Body of pancreas (tissue), 4 donors: ENCODE measurements around the gene C2orf42. TPM values are rescaled to one million over a fixed set of nuclear protein-coding genes. Genes with fewer than 3 reads are reported as not detected.

Experiments
- ATAC-seq: fragments of 150-250 bp; one replicate; pipeline ENCODE4 v1.9.1; 2016
- DNase-seq, 4 donors: peaks; one replicate each; pipeline ENCODE4 v3.0.0-alpha.2; 2019
- H3K27ac ChIP-seq, 4 donors: fragments of 200-600 bp; sonication (generic); 1 replicate in 3 of 4; 2 replicates in 1 of 4; pipeline versions ENCODE4 v1.5.1 to v1.6.1; 2016 to 2019; ENCODE audit warnings: mild to moderate bottlenecking in 1 of 4, mixed read lengths in 1 of 4, moderate library complexity in 1 of 4
- H3K27me3 ChIP-seq, 2 donors: fragments of 200-600 bp; sonication (generic); one replicate each; pipeline ENCODE4 v1.6.0; 2016; ENCODE audit warnings: mild to moderate bottlenecking in 1 of 2
- H3K36me3 ChIP-seq, 2 donors: fragments of 200-600 bp; sonication (generic); replicated peaks in 1 of 2; 2 replicates each; pipeline ENCODE4 v1.5.1; 2016; ENCODE audit warnings: low read depth in 2 of 2; ENCODE audit not compliant: insufficient read depth in 1 of 2
- H3K4me1 ChIP-seq: fragments of 200-600 bp; sonication (generic); one replicate; pipeline ENCODE4 v1.6.0; 2016
- H3K4me3 ChIP-seq, 2 donors: fragments of 200-600 bp; sonication (generic); 1 replicate in 1 of 2; 2 replicates in 1 of 2; pipeline ENCODE4 v1.5.1; 2016 to 2019
- H3K9me3 ChIP-seq, 3 donors: fragments of 200-600 bp; sonication (generic); 1 replicate in 2 of 3; 2 replicates in 1 of 3; pipeline ENCODE4 v1.5.1; 2016
- CTCF ChIP-seq, 7 experiments: fragments of 450-650 bp in 4 of 7; fragments of 200-600 bp in 3 of 7; sonication (generic) in 3 of 7; IDR thresholded peaks; one replicate each; pipeline ENCODE4 v1.5.1; 2016 to 2019; ENCODE audit warnings: antibody characterized with exemption in 7 of 7
- POLR2A ChIP-seq, 3 donors: fragments of 450-650 bp; IDR thresholded peaks; one replicate each; pipeline ENCODE4 v1.6.1; 2016; ENCODE audit warnings: antibody characterized with exemption in 3 of 3, mild to moderate bottlenecking in 2 of 3
- WGBS, 2 donors: methylation state at CpG; one replicate each; pipeline ENCODE4 v1.1.5; 2017; 5-methylcytosine and 5-hydroxymethylcytosine counted together
- intact Hi-C: fragments of 100-400 bp; cut with DNase I; formaldehyde crosslinking; loops from one replicate; pipeline ENCODE4 v1.15.1; 2023
- total RNA-seq, 2 donors: library from RNA; depleted of rRNA; stranded (reverse); fragments of >200 nt; gene quantifications; one replicate each; pipeline ENCODE4 v1.1.0, GENCODE V29; 2016

The C2orf42 gene
- total RNA-seq, 2 donors from 2014 or later = 6.3 to 7.0 TPM

DNA sequence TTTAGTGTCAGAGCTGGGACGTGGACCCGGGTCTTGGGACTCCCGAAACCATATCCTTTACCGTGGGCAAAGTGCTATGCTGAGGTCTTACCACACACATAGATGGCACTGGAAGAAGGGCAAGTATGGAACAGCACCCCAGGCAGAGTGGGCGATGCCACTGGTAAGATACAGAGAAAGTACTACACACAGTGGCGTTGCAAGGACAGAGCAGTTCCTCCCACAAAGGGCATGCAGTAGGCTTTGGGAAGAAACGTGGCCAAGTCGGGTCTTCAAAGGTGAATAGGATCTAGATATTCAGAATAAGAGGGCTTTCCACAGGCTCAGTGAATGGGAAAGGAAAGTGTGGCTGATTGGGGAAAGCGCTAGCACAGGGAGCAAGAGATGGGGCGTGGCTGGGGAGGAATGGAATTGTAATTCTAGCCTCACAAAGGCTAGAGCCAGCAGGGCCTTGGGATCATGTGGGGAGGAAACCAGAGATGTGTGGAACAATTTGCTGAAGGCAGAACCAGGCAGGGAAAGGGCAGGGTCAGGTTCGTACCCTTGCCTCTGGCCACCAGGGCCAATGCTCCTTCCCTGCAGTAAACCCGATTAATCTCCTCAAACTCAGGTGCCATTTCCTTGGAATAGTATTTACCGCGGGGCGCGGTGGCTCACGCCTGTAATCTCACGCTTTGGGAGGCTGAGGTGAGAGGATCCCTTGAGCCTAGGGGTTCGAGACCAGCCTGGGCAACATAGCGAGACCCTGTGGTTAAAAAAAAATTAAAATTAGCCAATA lies 67.6 kb downstream of the C2orf42 start:
- H3K27ac ChIP-seq = peak overlapping the region; percentile 93 to 100 (median 100)
- intact Hi-C loops = no loop called here
- WGBS, 2 donors = 44 to 48% methylated on average over 13 to 20 of the region's 20 CpGs
- peaks cover 23% of the 10 kb centered on the region for H3K4me1 ChIP-seq
- ATAC-seq = peak; percentile 54
- no peak overlapping the region for H3K4me3 ChIP-seq
- no peaks in the 10 kb centered on the region for H3K36me3 ChIP-seq
- no peaks in the 10 kb centered on the region for H3K27me3 ChIP-seq
- peak; percentile 71 to 82 (median 80) for DNase-seq
- TF ChIP-seq POLR2A (IDR thresholded peaks at IDR 0.05) (peak; percentile 37 to 55 (median 47)), CTCF (IDR thresholded peaks at IDR 0.05) (no peak)
- no peaks in the 10 kb centered on the region for H3K9me3 ChIP-seq

GRCh38 chr2:70122470-70122869 lies 68.3 kb downstream of the C2orf42 start:
- Histone ChIP-seq H3K27me3 (no peaks in the 10 kb centered on the region), H3K36me3 (no peaks in the 10 kb centered on the region), H3K27ac (peak overlapping the region in 2 of 4 donors; percentile 99 to 100), H3K9me3 (no peaks in the 10 kb centered on the region), H3K4me1 (peaks cover 23% of the 10 kb centered on the region), H3K4me3 (no peak overlapping the region)
- no peak for DNase-seq
- intact Hi-C loops = no loop called here
- no peak for ATAC-seq
- WGBS, 2 donors = 89 to 90% methylated on average over 4 of the region's 4 CpGs
- TF ChIP-seq POLR2A (IDR thresholded peaks at IDR 0.05) = no peak
- TF ChIP-seq CTCF (IDR thresholded peaks at IDR 0.05) = no peak

GRCh38 chr2:70121627-70122372 lies 69.0 kb downstream of the C2orf42 start:
- TF ChIP-seq POLR2A (IDR thresholded peaks at IDR 0.05) (no peak), CTCF (IDR thresholded peaks at IDR 0.05) (no peak)
- ATAC-seq = no peak
- Histone ChIP-seq H3K27me3 (no peaks in the 10 kb centered on the region), H3K36me3 (no peaks in the 10 kb centered on the region), H3K4me3 (no peak overlapping the region), H3K27ac (peak overlapping the region in 1 of 4 donors; percentile 27), H3K9me3 (no peaks in the 10 kb centered on the region), H3K4me1 (peaks cover 23% of the 10 kb centered on the region)
- WGBS, 2 donors = 77% methylated on average over 5 to 6 of the region's 6 CpGs
- intact Hi-C loops = no loop called here
- DNase-seq = no peak

- H3K27ac ChIP-seq = no peak overlapping the region
- no peaks in the 10 kb centered on the region for H3K9me3 ChIP-seq
- DNase-seq (no peak), ATAC-seq (no peak)
- H3K36me3 ChIP-seq = no peaks in the 10 kb centered on the region
- H3K4me3 ChIP-seq = no peak overlapping the region
- H3K27me3 ChIP-seq = no peaks in the 10 kb centered on the region
- no peak for TF ChIP-seq POLR2A (IDR thresholded peaks at IDR 0.05)
- no peak for TF ChIP-seq CTCF (IDR thresholded peaks at IDR 0.05)
- peaks cover 11% of the 10 kb centered on the region for H3K4me1 ChIP-seq
- WGBS, 2 donors = 43 to 48% methylated on average over 4 of the region's 4 CpGs
- intact Hi-C loops = no loop called here
Observed at GRCh38 chr2:70118798-70119454, 71.9 kb downstream of the C2orf42 start.
